NCI-H748 treated with DMSO at 0.1 percent for 48 hours (cell line): ENCODE results near the gene WDR74.
A peak's percentile ranks its signal among the peaks of the same experiment; 100 is the strongest.
"Not testable (repeated sequence)": the region's sequence is repeated elsewhere in the genome, so short reads cannot be mapped to it uniquely, and the experiment has no call there.

Experiments
- DNase-seq: peaks from one replicate; lab custom pipeline; 2025; lab: John Stamatoyannopoulos, UW

The WDR74 gene

GRCh38 chr11:62839050-62839945 is at the start of gene WDR74:
TSS of gene WDR74 (minus strand) at chr11:62839590. CDS start at chr11:62839570, 20 bp downstream.
- DNase-seq: peak; percentile 84

- DNase-seq: no peak
Observed at GRCh38 chr11:62889126-62889483, 49.7 kb upstream of the WDR74 start.

- no peak for DNase-seq
Observed at GRCh38 chr11:62888406-62888805, 49.0 kb upstream of the WDR74 start.

GRCh38 chr11:62885137-62885750 is 45.9 kb upstream of the WDR74 start:
- no peak for DNase-seq

GRCh38 chr11:62883673-62884072 is 44.3 kb upstream of the WDR74 start:
- no peak for DNase-seq

- DNase-seq: no peak
Observed at GRCh38 chr11:62882788-62883501, 43.6 kb upstream of the WDR74 start.

GRCh38 chr11:62882431-62882749 is 43.0 kb upstream of the WDR74 start:
- DNase-seq: no peak

GRCh38 chr11:62881579-62882430 is 42.4 kb upstream of the WDR74 start:
- peak; percentile 84 for DNase-seq

GRCh38 chr11:62880803-62881578 is 41.6 kb upstream of the WDR74 start, which contains the start of gene SLC3A2:
TSS of gene SLC3A2 (plus strand) at chr11:62880896. CDS start at chr11:62881024, 128 bp downstream.
- DNase-seq: peak; percentile 84

GRCh38 chr11:62880231-62880802 is 40.9 kb upstream of the WDR74 start:
- no peak for DNase-seq

GRCh38 chr11:62879235-62879978 is 40.0 kb upstream of the WDR74 start:
- DNase-seq: no peak

GRCh38 chr11:62876712-62877111 is 37.3 kb upstream of the WDR74 start:
- DNase-seq: no peak

GRCh38 chr11:62875698-62876478 is 36.5 kb upstream of the WDR74 start:
- no peak for DNase-seq

GRCh38 chr11:62874851-62875250 is 35.5 kb upstream of the WDR74 start:
- DNase-seq: no peak

- no peak for DNase-seq
Observed at GRCh38 chr11:62865635-62866034, 26.2 kb upstream of the WDR74 start.

- no peak for DNase-seq
Observed at GRCh38 chr11:62863687-62864335, 24.4 kb upstream of the WDR74 start.

- DNase-seq: not testable (repeated sequence)
Observed at GRCh38 chr11:62861564-62862192, 22.3 kb upstream of the WDR74 start.
